HUES48 (cell line): Measurements from ENCODE around the gene ENO3.

Source experiments
- H3K27ac ChIP-seq: one replicate; pipeline ENCODE4 v1.7.0; 2013; ENCODE audit warnings: low read depth, low read length, inconsistent platforms
- H3K27me3 ChIP-seq: 2 replicates; pipeline ENCODE4 v1.6.1; 2013; ENCODE audit warnings: mild to moderate bottlenecking, low read length; ENCODE audit not compliant: control insufficient read depth, insufficient read depth
- H3K36me3 ChIP-seq: 2 replicates; pipeline ENCODE4 v1.6.1; 2013; ENCODE audit warnings: low read length; ENCODE audit not compliant: control insufficient read depth, insufficient read depth
- H3K4me1 ChIP-seq: 2 replicates; pipeline ENCODE4 v1.6.1; 2013; ENCODE audit warnings: mild to moderate bottlenecking, low read length; ENCODE audit not compliant: control insufficient read depth, insufficient read depth
- H3K4me3 ChIP-seq: 2 replicates; pipeline ENCODE4 v1.5.1; 2013; ENCODE audit warnings: mild to moderate bottlenecking, low read depth, low read length
- H3K9ac ChIP-seq: 2 replicates; pipeline ENCODE4 v1.6.1; 2013; ENCODE audit warnings: mild to moderate bottlenecking, low read depth, low read length, moderate library complexity
- H3K9me3 ChIP-seq: 2 replicates; pipeline ENCODE4 v1.6.1; 2013; ENCODE audit warnings: low read length; ENCODE audit not compliant: control insufficient read depth, insufficient read depth

ENO3 gene

DNA sequence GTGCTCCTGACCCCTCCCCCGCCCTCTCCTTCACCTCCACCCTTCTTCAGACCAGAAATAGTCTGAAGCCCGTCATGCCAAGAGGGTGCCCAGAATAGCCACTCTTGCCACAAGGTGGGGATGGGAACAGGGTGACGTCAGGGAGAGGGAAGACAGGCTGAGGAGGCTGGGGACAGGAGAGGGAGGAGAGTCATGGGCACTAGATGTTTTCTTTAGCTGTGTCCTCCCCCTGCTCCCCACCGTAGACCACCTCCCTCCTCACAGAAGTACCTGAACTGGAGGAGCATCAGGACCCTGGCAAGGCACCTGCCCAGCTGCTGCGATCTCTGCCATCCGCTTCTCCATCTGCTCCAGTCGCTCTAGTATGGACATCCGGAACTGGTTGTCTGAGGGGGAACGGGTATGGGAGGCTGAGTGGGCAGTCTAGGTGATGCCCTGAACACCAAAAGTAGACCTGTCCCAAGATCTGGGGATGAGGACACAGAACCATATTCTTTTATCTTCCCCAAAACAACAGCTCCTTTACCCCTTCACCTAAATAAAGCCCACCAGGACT lies 23.3 kb downstream of the ENO3 start:
- Histone ChIP-seq H3K27ac (no peak overlapping the region), H3K4me3 (no peak overlapping the region), H3K27me3 (peaks cover 31% of the 10 kb centered on the region), H3K9ac (no peak overlapping the region), H3K9me3 (no peaks in the 10 kb centered on the region), H3K36me3 (peaks cover 24% of the 10 kb centered on the region; the same call in 1 of the 2 replicates), H3K4me1 (peaks cover 6% of the 10 kb centered on the region)

DNA sequence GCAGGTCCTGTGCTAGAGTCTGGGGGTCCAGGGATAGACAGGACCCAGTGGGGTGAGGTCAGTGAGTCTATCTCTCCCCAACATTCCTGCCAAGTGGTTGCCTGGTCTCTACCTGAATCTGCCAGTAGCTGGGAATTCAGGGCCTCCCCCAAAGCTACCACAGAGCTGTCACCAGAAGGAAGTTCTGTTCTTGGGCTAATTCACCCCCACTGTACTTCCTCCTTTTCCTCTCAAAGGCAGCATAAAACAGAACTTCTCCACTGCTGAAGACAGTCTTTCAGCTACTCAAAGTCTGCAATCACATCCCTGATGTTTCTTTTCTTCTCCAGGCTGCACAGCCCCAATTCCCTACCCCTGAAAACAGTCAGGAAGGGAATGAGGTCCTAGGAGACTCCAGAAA lies 27.8 kb downstream of the ENO3 start:
- Histone ChIP-seq H3K36me3 (peaks cover 18% of the 10 kb centered on the region; the same call in 1 of the 2 replicates), H3K4me3 (no peak overlapping the region), H3K4me1 (peaks cover 4% of the 10 kb centered on the region; the same call in 1 of the 2 replicates), H3K27ac (no peak overlapping the region), H3K9ac (no peak overlapping the region), H3K27me3 (peaks cover 31% of the 10 kb centered on the region), H3K9me3 (no peaks in the 10 kb centered on the region)

- Histone ChIP-seq H3K4me3 (no peak overlapping the region), H3K9ac (no peak overlapping the region), H3K36me3 (peaks cover 18% of the 10 kb centered on the region; the same call in 1 of the 2 replicates), H3K9me3 (no peaks in the 10 kb centered on the region), H3K27me3 (peaks cover 14% of the 10 kb centered on the region; the same call in 1 of the 2 replicates), H3K4me1 (peaks cover 4% of the 10 kb centered on the region; the same call in 1 of the 2 replicates), H3K27ac (no peak overlapping the region)
Measured at GRCh38 chr17:4980644-4981216, 29.8 kb downstream of the ENO3 start.

DNA sequence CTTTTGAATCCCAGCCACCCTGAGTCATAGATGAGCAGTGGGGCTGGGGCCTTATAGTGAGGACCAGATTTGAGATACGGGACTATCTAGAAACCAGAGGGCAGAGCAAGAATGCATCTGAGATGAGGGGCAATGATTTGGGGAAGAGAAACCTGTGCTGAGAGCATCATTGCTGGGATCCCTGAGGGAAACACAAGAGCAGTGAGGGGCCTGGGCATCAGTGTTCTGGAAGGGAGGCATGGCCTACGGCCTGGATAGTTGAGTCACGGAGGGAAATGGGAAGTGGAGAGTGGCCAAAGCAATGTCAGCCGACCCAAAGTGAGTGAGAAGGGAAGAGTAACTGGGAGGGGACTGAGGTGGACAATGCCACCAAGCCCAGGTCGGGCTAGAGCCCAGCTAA lies 31.4 kb downstream of the ENO3 start:
- peaks cover 14% of the 10 kb centered on the region; the same call in 1 of the 2 replicates for H3K27me3 ChIP-seq
- no peak overlapping the region for H3K27ac ChIP-seq
- peaks cover 8% of the 10 kb centered on the region for H3K4me1 ChIP-seq
- no peak overlapping the region for H3K9ac ChIP-seq
- H3K36me3 ChIP-seq = peaks cover 18% of the 10 kb centered on the region; the same call in 1 of the 2 replicates
- H3K4me3 ChIP-seq = no peak overlapping the region
- H3K9me3 ChIP-seq = no peaks in the 10 kb centered on the region

DNA sequence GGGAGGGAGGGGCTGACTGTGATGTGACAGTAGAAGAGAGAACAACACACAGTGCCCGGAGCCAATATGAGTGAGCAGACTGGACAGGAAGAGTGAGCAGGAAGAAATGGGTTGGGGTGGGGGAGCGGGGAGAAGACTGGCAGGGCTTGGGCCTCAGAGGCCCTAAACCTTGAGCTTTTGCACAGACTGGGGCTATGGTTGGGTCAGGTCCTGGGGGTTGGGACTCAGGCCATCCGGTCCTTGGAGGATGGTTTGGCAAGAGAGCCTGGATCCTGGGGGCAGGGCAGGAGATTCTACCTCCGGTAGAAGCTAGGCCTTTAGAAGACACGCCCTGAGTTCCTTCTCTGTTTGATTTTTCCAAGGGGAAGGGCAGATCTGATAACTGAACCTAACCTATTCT lies 35.5 kb downstream of the ENO3 start:
- H3K9me3 ChIP-seq = no peaks in the 10 kb centered on the region
- H3K4me3 ChIP-seq = peak overlapping the region; percentile 77
- peaks cover 2% of the 10 kb centered on the region; the same call in 1 of the 2 replicates for H3K27me3 ChIP-seq
- H3K27ac ChIP-seq = no peak overlapping the region
- H3K4me1 ChIP-seq = peaks cover 14% of the 10 kb centered on the region
- H3K9ac ChIP-seq = no peak overlapping the region
- peaks cover 11% of the 10 kb centered on the region; the same call in 1 of the 2 replicates for H3K36me3 ChIP-seq

DNA sequence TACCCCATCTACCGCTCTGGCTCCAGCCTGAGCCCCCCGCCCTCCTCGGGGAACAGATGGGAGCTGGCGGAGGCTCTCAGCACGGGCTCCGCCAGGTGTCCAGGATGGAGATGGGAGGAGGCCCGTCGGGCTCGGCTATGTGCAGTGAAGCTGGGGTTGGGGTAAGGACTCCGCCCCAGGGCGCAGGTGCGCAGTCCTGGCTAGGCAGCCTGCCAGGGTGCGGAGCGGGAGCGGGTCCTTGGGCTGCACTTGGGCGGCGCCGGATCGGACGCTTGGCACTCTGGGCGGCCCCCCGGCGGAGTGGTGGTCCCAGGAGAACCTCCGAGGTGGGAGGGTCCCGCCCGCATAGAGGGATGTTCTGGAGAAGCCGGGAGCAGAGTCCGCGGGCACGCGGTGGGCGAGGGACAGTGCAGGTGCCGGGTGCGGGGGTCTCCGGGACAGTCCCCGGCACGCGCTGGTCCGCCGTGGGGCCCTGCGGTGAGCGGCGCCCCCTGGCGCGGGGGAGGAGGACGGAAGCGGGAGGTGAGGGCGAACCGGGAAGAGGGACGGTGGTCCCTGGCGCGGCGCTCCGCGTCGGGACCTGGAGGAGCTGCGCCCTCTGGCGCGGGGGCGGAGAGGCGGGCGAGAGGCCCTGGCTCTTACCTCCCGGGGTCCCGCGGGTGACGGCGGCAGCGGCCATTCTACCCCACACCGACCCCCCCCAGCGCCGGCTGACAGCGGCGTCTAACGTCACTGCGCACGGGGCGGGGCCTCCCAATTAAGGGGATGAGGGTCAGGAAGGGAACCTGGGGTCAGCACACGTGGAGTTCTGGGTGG lies 36.2 kb downstream of the ENO3 start, which contains the start of gene CAMTA2:
Gene CAMTA2, minus strand, starts transcription at position 725 of the 816 bp plus-strand sequence. CDS start 1,453 bp downstream, outside the sequence.
- Histone ChIP-seq H3K4me3 (peak within 1 kb of the TSS; percentile 77), H3K9me3 (no peaks in the 10 kb centered on the region), H3K4me1 (peaks cover 14% of the 10 kb centered on the region), H3K27ac (no peak within 1 kb of the TSS), H3K36me3 (peaks cover 9% of the 10 kb centered on the region; the same call in 1 of the 2 replicates), H3K9ac (no peak within 1 kb of the TSS), H3K27me3 (peaks cover 2% of the 10 kb centered on the region; the same call in 1 of the 2 replicates)

DNA sequence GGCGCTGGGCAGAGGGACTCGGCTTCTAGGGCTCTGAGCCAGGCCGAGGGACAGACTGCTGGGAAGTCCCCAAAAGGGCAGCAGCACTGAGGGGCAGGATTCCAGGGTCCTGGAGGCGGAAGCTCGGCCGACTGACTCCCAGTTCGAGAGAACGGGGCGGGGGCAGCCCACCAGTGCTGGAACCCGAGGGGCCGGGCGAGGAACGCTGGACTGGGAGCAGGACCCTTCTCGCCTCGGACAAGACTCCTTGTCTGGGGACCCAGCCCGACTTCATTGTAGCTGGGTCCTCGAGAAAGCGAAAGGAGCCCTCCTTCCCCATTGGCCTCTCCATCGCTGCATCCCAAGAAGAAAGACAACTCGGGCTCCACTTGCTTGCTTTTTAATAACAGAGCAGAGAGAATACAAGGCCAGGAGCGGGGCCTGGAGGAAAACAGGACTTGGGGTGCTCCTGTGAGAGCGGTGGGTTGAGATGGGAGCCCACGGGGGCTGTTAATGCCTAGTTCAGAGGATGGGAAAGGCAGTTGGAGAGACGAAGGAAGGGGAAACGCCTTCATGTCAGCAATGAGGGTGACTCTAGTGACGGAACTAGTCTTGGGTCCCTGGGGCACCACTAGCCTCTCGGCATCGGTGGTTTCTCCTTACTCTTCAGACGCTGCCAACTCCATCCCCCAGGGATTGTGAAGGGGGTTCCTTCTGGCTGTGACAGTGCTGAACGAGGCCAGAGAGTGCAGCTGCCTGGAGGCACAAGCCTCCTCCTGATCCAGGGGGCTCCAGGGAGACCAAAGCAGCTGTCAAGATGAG lies 37.0 kb downstream of the ENO3 start:
- no peaks in the 10 kb centered on the region for H3K9me3 ChIP-seq
- peaks cover 2% of the 10 kb centered on the region; the same call in 1 of the 2 replicates for H3K27me3 ChIP-seq
- H3K4me1 ChIP-seq = peaks cover 14% of the 10 kb centered on the region
- H3K27ac ChIP-seq = no peak overlapping the region
- H3K4me3 ChIP-seq = peak overlapping the region; percentile 77
- 0 out of 2 replicates have a peak, but pooled peaks cover 3% of the 10 kb centered on the region for H3K36me3 ChIP-seq
- no peak overlapping the region for H3K9ac ChIP-seq

DNA sequence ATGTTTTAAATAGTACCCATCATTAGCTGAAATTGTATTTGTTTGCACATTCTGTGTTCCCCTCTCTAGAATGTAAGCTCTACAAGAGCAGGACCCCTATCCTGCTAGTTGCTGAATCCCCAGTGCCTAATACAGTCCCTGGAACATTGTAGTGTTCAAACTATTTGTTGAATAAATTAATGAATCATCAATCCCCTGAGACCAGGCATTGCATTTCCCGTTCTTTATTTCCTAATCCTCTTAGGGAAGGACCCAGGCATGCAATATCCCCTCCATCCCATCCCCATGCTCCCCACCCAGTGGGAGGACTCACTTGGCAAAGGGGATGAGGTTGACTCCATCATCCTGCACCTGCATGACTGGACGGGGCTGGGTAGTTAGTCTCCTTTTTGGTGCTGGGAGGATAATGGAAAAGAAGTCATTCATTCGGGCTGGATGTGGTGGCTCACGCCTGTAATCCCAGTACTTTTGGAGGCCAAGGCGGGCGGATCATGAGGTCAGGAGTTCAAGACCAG lies 43.2 kb downstream of the ENO3 start:
- Histone ChIP-seq H3K4me1 (peaks cover 11% of the 10 kb centered on the region; the same call in 1 of the 2 replicates), H3K27ac (no peak overlapping the region), H3K27me3 (no peaks in the 10 kb centered on the region), H3K36me3 (0 out of 2 replicates have a peak, but pooled peaks cover 3% of the 10 kb centered on the region), H3K9me3 (no peaks in the 10 kb centered on the region), H3K9ac (no peak overlapping the region), H3K4me3 (no peak overlapping the region)

GRCh38 chr17:4997302-4998026 lies 46.5 kb downstream of the ENO3 start, which contains the start of the genes INCA1 and KIF1C:
TSS of gene INCA1 (minus strand) at chr17:4997522. CDS start at chr17:4994437, 3,085 bp downstream.
TSS of gene KIF1C (plus strand) at chr17:4997950. CDS start at chr17:5000247, 2,297 bp downstream.
- H3K27ac ChIP-seq = peak within 1 kb of the TSS; percentile 83
- H3K27me3 ChIP-seq = no peaks in the 10 kb centered on the region
- peaks cover 28% of the 10 kb centered on the region for H3K36me3 ChIP-seq
- H3K9ac ChIP-seq = peak within 1 kb of the TSS; percentile 72
- H3K4me1 ChIP-seq = peaks cover 14% of the 10 kb centered on the region; the same call in 1 of the 2 replicates
- peak within 1 kb of the TSS; percentile 95 for H3K4me3 ChIP-seq
- no peaks in the 10 kb centered on the region for H3K9me3 ChIP-seq
